HCT116 (cell line): ENCODE results near the gene NACC2. TPM values are rescaled to one million over a fixed set of nuclear protein-coding genes. Genes with fewer than 3 reads are reported as not detected.
"Not testable (repeated sequence)": the region's sequence is repeated elsewhere in the genome, so short reads cannot be mapped to it uniquely, and the experiment has no call there.

ENCODE experiments used
- ATAC-seq: fragments of 200-7000 bp; cut with Tn5 transposase; 2 replicates; pipeline ENCODE4 v1.9.1; 2020; ENCODE audit warnings: mild to moderate bottlenecking, moderate library complexity
- BruUV-seq: library from RNA; stranded (reverse); fragments of 400-500 nt; replicated peaks from 2 replicates; lab custom pipeline; 2021; lab: Mats Ljungman, UMichigan
- CTCF ChIA-PET: fragments of 300-600 bp; sonication (Branson Sonifier 250); formaldehyde crosslinking; loops from one replicate; lab custom pipeline; 2021; ENCODE audit warnings: antibody characterized with exemption; lab: Charles Lee
- POLR2A ChIA-PET: fragments of 300-600, 350-600 bp; sonication (Branson Sonifier 250); formaldehyde crosslinking; loops from one replicate; lab custom pipeline; 2021; ENCODE audit warnings: antibody characterized with exemption; lab: Charles Lee
- RAD21 ChIA-PET, 2 experiments: fragments of 300-600 bp; sonication (Branson Sonifier 250); formaldehyde crosslinking; loops; one replicate each; lab custom pipeline; 2023; ENCODE audit warnings: low total read pairs in 2 of 2; ENCODE audit not compliant: uncharacterized antibody in 2 of 2, unreplicated experiment in 2 of 2, low non-redundant PET in 1 of 2; lab: Charles Lee
- DNase-seq: peaks from one replicate; pipeline ENCODE4 v3.0.0-alpha.2; 2010; ENCODE audit warnings: low read depth, low spot score
- H2AFZ ChIP-seq: fragments of 200-600 bp; shearing (Covaris generic), sonication (generic); 2 replicates; pipeline ENCODE4 v1.6.1; 2017; ENCODE audit warnings: low read depth, mixed run types, mixed read lengths, antibody characterized with exemption, low read length; ENCODE audit not compliant: poor library complexity, severe bottlenecking
- H3K27ac ChIP-seq: 2 replicates; pipeline ENCODE4 v1.5.1; 2012; ENCODE audit warnings: low read depth, low read length
- H3K27me3 ChIP-seq: fragments of 200-600 bp; sonication (generic); 2 replicates; pipeline ENCODE4 v1.6.1; 2016; ENCODE audit warnings: mixed run types, low read length, mixed read lengths; ENCODE audit not compliant: insufficient read depth
- H3K36me3 ChIP-seq, 2 experiments: fragments of 200-500 bp in 1 of 2; fragments of 200-600 bp in 1 of 2; sonication (Bioruptor generic) in 1 of 2; sonication (generic) in 1 of 2; 2 replicates each; pipeline versions ENCODE4 v1.5.1 to v1.6.1; 2014 to 2016; ENCODE audit warnings: low read length in 2 of 2, inconsistent platforms in 1 of 2, mixed read lengths in 1 of 2, mixed run types in 1 of 2; ENCODE audit not compliant: insufficient read depth in 2 of 2, control insufficient read depth in 1 of 2
- H3K4me1 ChIP-seq, 2 experiments: fragments of 200-600 bp in 1 of 2; sonication (generic) in 1 of 2; 2 replicates each; pipeline versions ENCODE4 v1.5.1 to v1.6.1; 2012 to 2017; ENCODE audit warnings: low read length in 2 of 2, inconsistent platforms in 1 of 2, mild to moderate bottlenecking in 1 of 2, mixed read lengths in 1 of 2, mixed run types in 1 of 2, moderate library complexity in 1 of 2; ENCODE audit not compliant: insufficient read depth in 2 of 2, control insufficient read depth in 1 of 2
- H3K4me2 ChIP-seq: fragments of 200-600 bp; sonication (generic); 2 replicates; pipeline ENCODE4 v1.6.1; 2017; ENCODE audit warnings: mixed run types, low read length, mixed read lengths
- H3K4me3 ChIP-seq, 2 experiments: fragments of 200-600 bp in 1 of 2; sonication (generic) in 1 of 2; replicated peaks in 1 of 2; 2 replicates each; pipeline ENCODE4 v1.5.1; 2011 to 2016; ENCODE audit warnings: low read length in 2 of 2, control low read depth in 1 of 2, low read depth in 1 of 2, mild to moderate bottlenecking in 1 of 2, mixed read lengths in 1 of 2, mixed run types in 1 of 2
- H3K79me2 ChIP-seq: fragments of 200-600 bp; sonication (generic); 2 replicates; pipeline ENCODE4 v1.6.1; 2017; ENCODE audit warnings: mild to moderate bottlenecking, mixed run types, low read length, moderate library complexity, mixed read lengths; ENCODE audit not compliant: insufficient read depth
- H3K9ac ChIP-seq: fragments of 200-600 bp; sonication (generic); 2 replicates; pipeline ENCODE4 v1.6.1; 2016; ENCODE audit warnings: low read length, mixed read lengths
- H3K9me2 ChIP-seq: fragments of 200-600 bp; sonication (generic), shearing (Covaris generic); 2 replicates; pipeline ENCODE4 v1.6.1; 2017; ENCODE audit warnings: mixed run types, mild to moderate bottlenecking, moderate library complexity; ENCODE audit not compliant: insufficient read depth
- H3K9me3 ChIP-seq, 2 experiments: fragments of 200-500 bp in 1 of 2; fragments of 200-600 bp in 1 of 2; sonication (Bioruptor generic) in 1 of 2; sonication (generic) in 1 of 2; 2 replicates each; pipeline ENCODE4 v1.6.1; 2014 to 2017; ENCODE audit warnings: low read length in 2 of 2, mixed read lengths in 2 of 2, inconsistent platforms in 1 of 2, low read depth in 1 of 2, mild to moderate bottlenecking in 1 of 2, mixed run types in 1 of 2, moderate library complexity in 1 of 2; ENCODE audit not compliant: control insufficient read depth in 1 of 2, insufficient read depth in 1 of 2
- H4K20me1 ChIP-seq: fragments of 200-600 bp; sonication (generic), shearing (Covaris generic); 2 replicates; pipeline ENCODE4 v1.6.1; 2017; ENCODE audit warnings: mixed run types, mild to moderate bottlenecking, moderate library complexity; ENCODE audit not compliant: insufficient read depth
- CEBPB ChIP-seq: IDR thresholded peaks from 2 replicates; pipeline ENCODE4 v1.6.1; 2012; ENCODE audit warnings: low read depth
- EGR1 ChIP-seq: IDR thresholded peaks from 2 replicates; pipeline ENCODE4 v1.6.1; 2012; ENCODE audit warnings: low read depth
- EZH2 ChIP-seq: fragments of 200-600 bp; sonication (generic); IDR thresholded peaks from 2 replicates; pipeline ENCODE4 v1.6.1; 2017; ENCODE audit warnings: antibody characterized with exemption, mixed run types
- FOSL1 ChIP-seq: IDR thresholded peaks from 2 replicates; pipeline ENCODE4 v1.6.1; 2012; ENCODE audit warnings: low read depth
- POLR2A ChIP-seq: IDR thresholded peaks from 2 replicates; pipeline ENCODE4 v1.7.0; 2011; ENCODE audit warnings: borderline replicate concordance; ENCODE audit not compliant: insufficient read depth, insufficient read length; ENCODE audit errors: extremely low read depth
- RAD21 ChIP-seq: IDR thresholded peaks from 2 replicates; pipeline ENCODE4 v1.6.1; 2012; ENCODE audit warnings: low read depth, mild to moderate bottlenecking
- SIN3A ChIP-seq: IDR thresholded peaks from 2 replicates; pipeline ENCODE4 v1.6.1; 2012; ENCODE audit warnings: low read depth
- SRF ChIP-seq: IDR thresholded peaks from 2 replicates; pipeline ENCODE4 v1.6.1; 2012; ENCODE audit warnings: low read depth
- TCF7L2 ChIP-seq: IDR thresholded peaks from 2 replicates; pipeline ENCODE4 v1.7.0; 2011; ENCODE audit warnings: borderline replicate concordance, inconsistent platforms; ENCODE audit not compliant: insufficient read depth, insufficient read length; ENCODE audit errors: extremely low read depth
- YY1 ChIP-seq: IDR thresholded peaks from 2 replicates; pipeline ENCODE4 v1.6.1; 2011; ENCODE audit warnings: low read length, low read depth, moderate library complexity, mild to moderate bottlenecking; ENCODE audit not compliant: insufficient replicate concordance; ENCODE audit errors: extremely low read depth
- ZFX ChIP-seq: fragments of 450-650 bp; IDR thresholded peaks from 2 replicates; pipeline ENCODE4 v1.6.1; 2017
- ZNF274 ChIP-seq: fragments of 200-500 bp; sonication (Bioruptor generic); IDR thresholded peaks from 2 replicates; pipeline ENCODE4 v1.6.1; 2014; ENCODE audit warnings: mild to moderate bottlenecking, low read depth, low read length, inconsistent platforms
- intact Hi-C: fragments of 100-400 bp; cut with micrococcal nuclease; formaldehyde crosslinking; loops from 2 replicates; pipeline ENCODE4 v1.10.0; 2022
- total RNA-seq: library from RNA; stranded (reverse); gene quantifications from one replicate; pipeline ENCODE4 v1.2.1, GENCODE V29; 2021; ENCODE audit not compliant: unreplicated experiment
- TF ChIP-seq, protein P1 (sequence below): IDR thresholded peaks from 2 replicates; pipeline ENCODE4 v1.6.1; 2012

NACC2 gene
- total RNA-seq, 1 experiment from 2014 or later = 27.8 TPM

GRCh38 chr9:136103651-136104487, 8.8 kb upstream of the NACC2 start:
- no peaks in the 10 kb centered on the region for H3K9me2 ChIP-seq
- H4K20me1 ChIP-seq = no peaks in the 10 kb centered on the region
- H3K4me2 ChIP-seq = no peak overlapping the region
- no peaks in the 10 kb centered on the region for H3K9me3 ChIP-seq
- intact Hi-C loops = no loop called here
- H3K27me3 ChIP-seq = no peaks in the 10 kb centered on the region
- TF ChIP-seq, protein P1, sequence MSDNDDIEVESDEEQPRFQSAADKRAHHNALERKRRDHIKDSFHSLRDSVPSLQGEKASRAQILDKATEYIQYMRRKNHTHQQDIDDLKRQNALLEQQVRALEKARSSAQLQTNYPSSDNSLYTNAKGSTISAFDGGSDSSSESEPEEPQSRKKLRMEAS = no peak
- TF ChIP-seq SIN3A (no peak), POLR2A (no peak), EZH2 (no peak), ZFX (no peak), ZNF274 (no peak), TCF7L2 (no peak), CEBPB (no peak), EGR1 (no peak), SRF (no peak), FOSL1 (no peak), RAD21 (no peak), YY1 (no peak)
- H3K27ac ChIP-seq = no peak overlapping the region
- ChIA-PET CTCF (no interaction called here), RAD21 (no interaction called here), POLR2A (no interaction called here)
- H3K9ac ChIP-seq = no peak overlapping the region
- H3K36me3 ChIP-seq = no peaks in the 10 kb centered on the region
- H3K4me1 ChIP-seq = peaks cover 33 to 37% of the 10 kb centered on the region in 2 experiments
- no peaks in the 10 kb centered on the region for H3K79me2 ChIP-seq
- no peak overlapping the region for H2AFZ ChIP-seq
- BruUV-seq = no TSS peak
- ATAC-seq = no peak
- no peak for DNase-seq
- no peak overlapping the region for H3K4me3 ChIP-seq

- H3K79me2 ChIP-seq, H4K20me1 ChIP-seq, H3K9me3 ChIP-seq, H3K9me2 ChIP-seq, H3K36me3 ChIP-seq, H2AFZ ChIP-seq, H3K27ac ChIP-seq, H3K9ac ChIP-seq, H3K4me3 ChIP-seq, RAD21 ChIA-PET, intact Hi-C loops, H3K27me3 ChIP-seq, CTCF ChIA-PET, H3K4me2 ChIP-seq, POLR2A ChIA-PET, ATAC-seq, DNase-seq, BruUV-seq: not testable (repeated sequence)
- peaks cover 19 to 21% of the 10 kb centered on the region in 2 experiments for H3K4me1 ChIP-seq
Measured at GRCh38 chr9:136101615-136102074, 6.6 kb upstream of the NACC2 start.
